Gastroesophageal sphincter (tissue), 4 donors: Measurements from ENCODE around the gene PRKAG2. TPM values are rescaled to one million over a fixed set of nuclear protein-coding genes. Genes with fewer than 3 reads are reported as not detected.

Experiments
- ATAC-seq: fragments of 150-250 bp; one replicate; pipeline ENCODE4 v1.9.1; 2016; ENCODE audit warnings: mild to moderate bottlenecking, moderate library complexity
- H3K27ac ChIP-seq, 4 donors: fragments of 200-600 bp; sonication (generic) in 3 of 4; 1 replicate in 3 of 4; 2 replicates in 1 of 4; pipeline ENCODE4 v1.5.1; 2016 to 2019
- H3K27me3 ChIP-seq: fragments of 200-600 bp; sonication (generic); one replicate; pipeline ENCODE4 v1.5.1; 2019
- H3K36me3 ChIP-seq, 2 donors: fragments of 200-600 bp; sonication (generic); one replicate each; pipeline ENCODE4 v1.5.1; 2019; ENCODE audit warnings: control low read depth in 1 of 2
- H3K4me1 ChIP-seq, 3 donors: fragments of 200-600 bp; sonication (generic); 1 replicate in 2 of 3; 2 replicates in 1 of 3; pipeline ENCODE4 v1.5.1; 2016 to 2019; ENCODE audit warnings: control low read depth in 2 of 3
- H3K4me3 ChIP-seq, 2 donors: fragments of 200-600 bp; sonication (generic); one replicate each; pipeline ENCODE4 v1.5.1; 2019; ENCODE audit warnings: mild to moderate bottlenecking in 1 of 2, moderate library complexity in 1 of 2
- H3K9me3 ChIP-seq, 3 donors: fragments of 200-600 bp; sonication (generic); one replicate each; pipeline ENCODE4 v1.5.1; 2017 to 2019; ENCODE audit warnings: control low read depth in 2 of 3
- CTCF ChIP-seq, 4 experiments: fragments of 200-600 bp in 2 of 4; fragments of 450-650 bp in 2 of 4; sonication (generic) in 1 of 4; IDR thresholded peaks; one replicate each; pipeline ENCODE4 v1.5.1; 2017 to 2019; ENCODE audit warnings: antibody characterized with exemption in 4 of 4, mild to moderate bottlenecking in 2 of 4, moderate library complexity in 2 of 4
- EP300 ChIP-seq: sonication (generic); formaldehyde crosslinking; IDR thresholded peaks from one replicate; pipeline ENCODE4 v1.6.1; 2017; ENCODE audit warnings: antibody characterized with exemption, mild to moderate bottlenecking
- POLR2A ChIP-seq, 2 donors: fragments of 450-650 bp; IDR thresholded peaks; one replicate each; pipeline ENCODE4 v1.6.1; 2017; ENCODE audit warnings: antibody characterized with exemption in 2 of 2, mild to moderate bottlenecking in 2 of 2, moderate library complexity in 1 of 2
- POLR2AphosphoS5 ChIP-seq: sonication (generic); formaldehyde crosslinking; IDR thresholded peaks from one replicate; pipeline ENCODE4 v1.6.1; 2017; ENCODE audit warnings: antibody characterized with exemption
- WGBS, 2 donors: methylation state at CpG; one replicate each; pipeline ENCODE4 v1.1.5; 2018; ENCODE audit warnings: low coverage in 1 of 2; 5-methylcytosine and 5-hydroxymethylcytosine counted together
- total RNA-seq, 4 donors: library from RNA; depleted of rRNA; stranded (reverse); fragments of >200 nt; gene quantifications; one replicate each; pipeline ENCODE4 v1.1.0, GENCODE V29; 2016

PRKAG2 gene
- total RNA-seq, 4 donors from 2014 or later = 48.9 to 89.0 (median 75.7) TPM

GRCh38 chr7:151702961-151703360 is 174.0 kb downstream of the PRKAG2 start:
- H3K4me1 ChIP-seq = peaks cover 0 to 35% (median 4%) of the 10 kb centered on the region in 3 donors
- no peaks in the 10 kb centered on the region for H3K9me3 ChIP-seq
- H3K36me3 ChIP-seq = no peaks in the 10 kb centered on the region
- H3K27ac ChIP-seq = no peak overlapping the region
- WGBS, 2 donors = 98% methylated on average over 9 of the region's 9 CpGs; no CpG with 5 or more reads in 1 of the 2 donors
- H3K27me3 ChIP-seq = no peaks in the 10 kb centered on the region
- TF ChIP-seq CTCF (IDR thresholded peaks at IDR 0.05) = no peak
- no peak for TF ChIP-seq POLR2AphosphoS5
- ATAC-seq = no peak
- no peak overlapping the region for H3K4me3 ChIP-seq

DNA sequence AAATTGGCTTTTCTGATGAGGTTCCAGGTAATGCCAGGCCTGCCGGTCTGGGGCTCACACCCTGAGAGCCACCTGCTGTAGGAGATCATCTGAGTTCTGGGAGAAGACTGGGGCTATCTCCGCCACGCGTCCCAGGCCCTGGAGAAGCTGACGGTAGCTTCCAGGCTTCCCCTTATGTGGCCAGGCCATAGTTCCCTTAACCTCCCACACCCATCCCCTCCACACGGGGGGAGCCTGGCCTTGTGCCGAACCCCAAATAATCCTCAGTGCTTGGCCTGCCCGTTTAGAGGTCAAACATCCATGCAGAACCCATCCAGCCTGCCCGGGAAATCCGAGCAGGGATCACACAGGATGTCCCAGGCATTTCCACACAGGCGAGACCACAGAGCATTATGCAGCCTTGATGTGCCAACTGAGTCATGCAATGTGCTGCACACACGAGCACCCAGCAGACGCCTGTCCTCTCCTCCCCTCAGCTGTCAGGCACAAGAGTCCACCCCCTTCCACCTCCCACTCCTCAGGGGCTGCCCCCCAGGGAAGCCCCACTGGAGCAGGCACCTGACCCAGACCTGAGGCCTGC is 176.2 kb downstream of the PRKAG2 start:
- Histone ChIP-seq H3K9me3 (no peaks in the 10 kb centered on the region), H3K4me1 (peaks cover 0 to 42% (median 3%) of the 10 kb centered on the region in 3 donors), H3K27ac (peak overlapping the region in 1 of 4 donors; percentile 21), H3K4me3 (no peak overlapping the region), H3K27me3 (no peaks in the 10 kb centered on the region), H3K36me3 (no peaks in the 10 kb centered on the region)
- TF ChIP-seq POLR2AphosphoS5 (no peak), EP300 (no peak), CTCF (IDR thresholded peaks at IDR 0.05) (no peak), POLR2A (IDR thresholded peaks at IDR 0.05) (no peak)
- no peak for ATAC-seq
- WGBS, 2 donors = 87% methylated on average over 4 of the region's 13 CpGs; no CpG with 5 or more reads in 1 of the 2 donors

DNA sequence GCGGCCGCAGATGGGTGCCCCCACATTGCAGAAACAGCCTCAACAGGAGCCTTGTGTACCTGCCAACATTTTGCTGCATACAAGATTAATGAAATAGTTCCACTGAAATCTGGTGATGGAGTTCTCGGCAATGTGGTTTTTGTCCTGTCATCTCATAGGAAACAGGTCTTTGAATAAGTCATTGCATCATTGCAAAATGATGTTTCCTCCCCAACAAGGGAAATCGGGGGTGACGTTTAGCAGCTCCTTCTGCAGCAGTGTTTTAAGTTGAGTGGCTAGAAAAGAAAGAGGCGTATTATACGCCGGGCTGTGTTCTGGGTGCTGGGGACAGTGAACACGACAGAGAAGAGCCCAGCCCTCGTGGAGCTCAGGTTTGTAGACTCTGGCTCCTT is 177.0 kb downstream of the PRKAG2 start:
- Histone ChIP-seq H3K9me3 (no peaks in the 10 kb centered on the region), H3K36me3 (no peaks in the 10 kb centered on the region), H3K27ac (peak overlapping the region in 3 of 4 donors; percentile 3 to 32 (median 30)), H3K27me3 (no peaks in the 10 kb centered on the region), H3K4me1 (peaks cover 0 to 44% (median 8%) of the 10 kb centered on the region in 3 donors), H3K4me3 (no peak overlapping the region)
- ATAC-seq = no peak
- TF ChIP-seq EP300 = no peak
- TF ChIP-seq POLR2AphosphoS5 = peak; percentile 72
- TF ChIP-seq CTCF (IDR thresholded peaks at IDR 0.05) = no peak
- 61 to 65% methylated on average over 6 to 8 of the region's 10 CpGs for WGBS, 2 donors

- no peaks in the 10 kb centered on the region for H3K9me3 ChIP-seq
- H3K4me1 ChIP-seq = peaks cover 0 to 50% (median 14%) of the 10 kb centered on the region in 3 donors
- H3K36me3 ChIP-seq = no peaks in the 10 kb centered on the region
- TF ChIP-seq POLR2AphosphoS5 = peak; percentile 32
- TF ChIP-seq EP300 = no peak
- no peak for TF ChIP-seq POLR2A (IDR thresholded peaks at IDR 0.05)
- no peak for TF ChIP-seq CTCF (IDR thresholded peaks at IDR 0.05)
- no peak overlapping the region for H3K4me3 ChIP-seq
- WGBS, 2 donors = 61 to 79% methylated on average over 5 to 6 of the region's 16 CpGs
- no peak for ATAC-seq
- no peaks in the 10 kb centered on the region for H3K27me3 ChIP-seq
- H3K27ac ChIP-seq = peak overlapping the region in 3 of 4 donors; percentile 3 to 32 (median 30)
Measured at GRCh38 chr7:151699147-151699927, 177.6 kb downstream of the PRKAG2 start.

DNA sequence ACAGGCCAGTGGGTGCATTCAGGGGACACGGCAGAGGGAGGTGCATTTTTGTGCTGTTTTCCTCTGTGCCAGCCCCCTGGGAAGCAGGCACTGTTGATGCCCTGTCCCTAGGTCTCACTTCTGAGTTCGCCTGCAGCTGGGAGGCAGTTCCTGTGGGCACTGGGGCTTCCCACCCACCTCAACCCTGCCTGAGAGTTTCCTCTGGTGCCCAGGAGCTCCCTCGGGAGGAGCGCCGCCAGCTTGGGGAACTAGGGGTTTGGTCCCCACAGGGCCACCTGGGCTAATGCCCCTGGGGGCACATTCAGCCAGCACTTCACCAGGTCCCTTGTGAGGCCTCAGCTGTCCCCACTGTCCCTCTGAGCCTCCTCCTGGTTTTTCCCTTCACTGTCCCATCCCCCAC is 179.0 kb downstream of the PRKAG2 start:
- Histone ChIP-seq H3K4me1 (peaks cover 0 to 56% (median 15%) of the 10 kb centered on the region in 3 donors), H3K36me3 (no peaks in the 10 kb centered on the region), H3K27ac (no peak overlapping the region), H3K9me3 (no peaks in the 10 kb centered on the region), H3K4me3 (no peak overlapping the region), H3K27me3 (no peaks in the 10 kb centered on the region)
- WGBS, 2 donors = 71% methylated on average over 1 of the region's 5 CpGs; no CpG with 5 or more reads in 1 of the 2 donors
- ATAC-seq = no peak
- TF ChIP-seq POLR2AphosphoS5 (no peak), POLR2A (IDR thresholded peaks at IDR 0.05) (no peak), EP300 (no peak), CTCF (IDR thresholded peaks at IDR 0.05) (no peak)
